ENCODE measurements around the gene FOS. TPM values are rescaled to one million over a fixed set of nuclear protein-coding genes. Genes with fewer than 3 reads are reported as not detected.

FOS gene
- total and polyA plus RNA-seq, 2 experiments from 2014 or later, result 47.3 to 54.8 TPM

DNA sequence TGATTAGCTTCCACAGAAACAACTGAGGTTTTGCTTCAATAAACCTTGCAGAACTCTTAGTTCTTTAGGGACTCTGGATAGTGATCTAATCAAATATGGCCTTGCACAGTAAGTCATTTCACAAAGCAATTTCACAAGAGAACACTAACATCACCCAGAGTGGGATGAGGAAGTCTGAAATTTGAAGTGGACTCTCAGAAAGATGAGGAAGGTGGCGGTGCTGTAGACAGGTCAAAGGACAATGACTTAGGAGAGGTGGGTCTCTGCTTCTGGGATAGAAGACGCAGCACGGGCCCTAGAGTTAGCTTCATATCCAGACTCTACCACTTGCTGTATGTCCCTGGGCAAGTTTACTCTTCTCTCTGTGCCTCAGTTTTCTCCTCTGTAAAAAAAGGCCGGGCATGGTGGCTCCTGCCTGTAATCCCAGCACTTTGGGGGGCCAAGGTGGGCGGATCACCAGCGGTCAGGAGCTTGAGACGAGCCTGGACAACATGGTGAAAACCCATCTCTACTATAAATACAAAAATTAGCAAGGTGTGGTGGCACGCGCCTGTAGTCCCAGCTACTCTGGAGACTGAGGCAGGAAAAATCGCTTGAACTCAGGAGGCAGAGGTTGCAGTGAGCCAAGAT, 18.9 kb downstream of the FOS start:
- ATAC-seq, result no peak
- no peak for DNase-seq (ENCODE audit: low spot score)
- Histone ChIP-seq H4K20me1 (replicated peaks; ENCODE audit: insufficient read depth) (no peaks in the 10 kb centered on the region), H3K27me3 (ENCODE audit: insufficient read depth) (no peaks in the 10 kb centered on the region), H2AFZ (no peak overlapping the region), H3K4me2 (no peak overlapping the region), H3K79me2 (replicated peaks; ENCODE audit: insufficient read depth) (no peaks in the 10 kb centered on the region), H3K9me2 (ENCODE audit: insufficient read depth) (no peaks in the 10 kb centered on the region), H3K4me1 (ENCODE audit: insufficient read depth) (peaks cover 17% of the 10 kb centered on the region), H3K27ac (ENCODE audit: low read depth) (no peak overlapping the region), H3K36me3 (ENCODE audit: insufficient read depth) (no peaks in the 10 kb centered on the region), H3F3A (replicated peaks; ENCODE audit: low read depth) (peaks cover 5% of the 10 kb centered on the region; the same call in 1 of the 2 replicates), H3K4me3 (no peak overlapping the region)
- Mint-ChIP-seq H3K4me3 (no peak overlapping the region), H3K4me1 (peaks cover 14% of the 10 kb centered on the region), H3K36me3 (ENCODE audit: low read depth) (no peaks in the 10 kb centered on the region), H3K9me3 (no peaks in the 10 kb centered on the region; the same call in 2 of the 3 replicates), H3K27ac (no peak overlapping the region), H3K27me3 (ENCODE audit: insufficient read depth, low read depth, poor library complexity) (peaks cover 17% of the 10 kb centered on the region)
- no peak for TF ChIP-seq EZH2phosphoT487 (IDR thresholded peaks at IDR 0.05; ENCODE audit: unreplicated experiment)
- TF ChIP-seq ZNF462 (CRISPR knock-in tag; IDR thresholded peaks at IDR 0.05), result no peak
- TF ChIP-seq POLR2AphosphoS5 (IDR thresholded peaks at IDR 0.05; ENCODE audit: low read depth), result no peak
- no peak for TF ChIP-seq STAT1 (IDR thresholded peaks at IDR 0.05; ENCODE audit: unreplicated experiment)
- TF ChIP-seq CREB1 (CRISPR knock-in tag; IDR thresholded peaks at IDR 0.05; ENCODE audit: low read depth), result no peak
- TF ChIP-seq EZH2 (IDR thresholded peaks at IDR 0.05; ENCODE audit: low read depth, unreplicated experiment), result no peak
- no peak for TF ChIP-seq ZNF114 (CRISPR knock-in tag; IDR thresholded peaks at IDR 0.05)

Measured in GM23338 (cell line).